ENCODE measurements around the gene DOCK8. TPM values are rescaled to one million over a fixed set of nuclear protein-coding genes. Genes with fewer than 3 reads are reported as not detected.

DOCK8 gene
- total RNA-seq, 1 experiment from 2014 or later = 7.5 TPM

- Histone ChIP-seq H2AFZ (no peak overlapping the region), H3K4me3 (no peak overlapping the region), H3F3A (ENCODE audit: insufficient read depth, low read depth) (no peaks in the 10 kb centered on the region), H3K27me3 (ENCODE audit: insufficient read depth, low read depth) (no peaks in the 10 kb centered on the region), H3K79me2 (ENCODE audit: low read depth) (no peaks in the 10 kb centered on the region), H3K9me3 (ENCODE audit: insufficient read depth, low read depth) (no peaks in the 10 kb centered on the region), H3K4me2 (no peak overlapping the region), H3K9me2 (ENCODE audit: insufficient read depth) (no peaks in the 10 kb centered on the region), H4K20me1 (ENCODE audit: insufficient read depth) (no peaks in the 10 kb centered on the region), H3K4me1 (replicated peaks; ENCODE audit: insufficient read depth) (no peaks in the 10 kb centered on the region), H3K36me3 (ENCODE audit: low read depth) (no peaks in the 10 kb centered on the region), H3K27ac (no peak overlapping the region)
- ChIA-PET CTCF (no interaction called here), POLR2A (ENCODE audit: unreplicated experiment) (no interaction called here)
- intact Hi-C loops (cut with micrococcal nuclease; ENCODE audit: unreplicated experiment) = no loop called here
- TF ChIP-seq EZH2 (IDR thresholded peaks at IDR 0.05; ENCODE audit: low read depth) (no peak), CTCF (conservative IDR thresholded peaks at IDR 0.05) (no peak)
- no peak for DNase-seq
- BruUV-seq (replicated peaks) = no TSS peak
Observed at GRCh38 chr9:363274-363612, 148.6 kb downstream of the DOCK8 start.

- Histone ChIP-seq H3K4me2 (no peak overlapping the region), H3K27me3 (ENCODE audit: insufficient read depth, low read depth) (no peaks in the 10 kb centered on the region), H3K9me3 (ENCODE audit: insufficient read depth, low read depth) (no peaks in the 10 kb centered on the region), H3K79me2 (ENCODE audit: low read depth) (no peaks in the 10 kb centered on the region), H3K36me3 (ENCODE audit: low read depth) (no peaks in the 10 kb centered on the region), H4K20me1 (ENCODE audit: insufficient read depth) (no peaks in the 10 kb centered on the region), H3K9me2 (ENCODE audit: insufficient read depth) (no peaks in the 10 kb centered on the region), H3K27ac (no peak overlapping the region), H3F3A (ENCODE audit: insufficient read depth, low read depth) (no peaks in the 10 kb centered on the region), H3K4me1 (replicated peaks; ENCODE audit: insufficient read depth) (no peaks in the 10 kb centered on the region), H3K4me3 (no peak overlapping the region), H2AFZ (no peak overlapping the region)
- TF ChIP-seq CTCF (conservative IDR thresholded peaks at IDR 0.05) (no peak), EZH2 (IDR thresholded peaks at IDR 0.05; ENCODE audit: low read depth) (no peak)
- CTCF ChIA-PET = no interaction called here
- POLR2A ChIA-PET (ENCODE audit: unreplicated experiment) = no interaction called here
- BruUV-seq (replicated peaks) = no TSS peak
- no peak for DNase-seq
- intact Hi-C loops (cut with micrococcal nuclease; ENCODE audit: unreplicated experiment) = no loop called here
Observed at GRCh38 chr9:365436-365835, 150.8 kb downstream of the DOCK8 start.

GRCh38 chr9:366620-367019 is 152.0 kb downstream of the DOCK8 start:
- Histone ChIP-seq H3F3A (ENCODE audit: insufficient read depth, low read depth) (no peaks in the 10 kb centered on the region), H4K20me1 (ENCODE audit: insufficient read depth) (no peaks in the 10 kb centered on the region), H2AFZ (no peak overlapping the region), H3K27me3 (ENCODE audit: insufficient read depth, low read depth) (no peaks in the 10 kb centered on the region), H3K9me2 (ENCODE audit: insufficient read depth) (no peaks in the 10 kb centered on the region), H3K79me2 (ENCODE audit: low read depth) (no peaks in the 10 kb centered on the region), H3K27ac (no peak overlapping the region), H3K4me1 (replicated peaks; ENCODE audit: insufficient read depth) (no peaks in the 10 kb centered on the region), H3K4me3 (no peak overlapping the region), H3K4me2 (no peak overlapping the region), H3K36me3 (ENCODE audit: low read depth) (no peaks in the 10 kb centered on the region), H3K9me3 (ENCODE audit: insufficient read depth, low read depth) (no peaks in the 10 kb centered on the region)
- TF ChIP-seq EZH2 (IDR thresholded peaks at IDR 0.05; ENCODE audit: low read depth) (no peak), CTCF (conservative IDR thresholded peaks at IDR 0.05) (no peak)
- BruUV-seq (replicated peaks) = no TSS peak
- intact Hi-C loops (cut with micrococcal nuclease; ENCODE audit: unreplicated experiment) = no loop called here
- no peak for DNase-seq
- ChIA-PET POLR2A (ENCODE audit: unreplicated experiment) (no interaction called here), CTCF (no interaction called here)

Measured in PC-9 (cell line).